HG03064 (cell line): ENCODE results near the gene IGSF21.

ENCODE experiments used
- ATAC-seq: cut with Tn5 transposase; IDR thresholded peaks from one replicate; pipeline ENCODE4 v1.9.1; 2021; ENCODE audit warnings: low read depth; ENCODE audit not compliant: unreplicated experiment

Gene IGSF21

GRCh38 chr1:18093646-18094045 is 14.0 kb upstream of the IGSF21 start:
- ATAC-seq: no peak

GRCh38 chr1:18094096-18094495 is 13.5 kb upstream of the IGSF21 start:
- ATAC-seq: no peak

- ATAC-seq: no peak
Measured at GRCh38 chr1:18097206-18097605, 10.4 kb upstream of the IGSF21 start.

GRCh38 chr1:18099026-18099425 is 8.6 kb upstream of the IGSF21 start:
- no peak for ATAC-seq

- no peak for ATAC-seq
Measured at GRCh38 chr1:18100060-18100459, 7.5 kb upstream of the IGSF21 start.

- ATAC-seq: no peak
Measured at GRCh38 chr1:18100491-18101063, 7.0 kb upstream of the IGSF21 start.

GRCh38 chr1:18101508-18101907 is 6.1 kb upstream of the IGSF21 start:
- ATAC-seq: no peak

GRCh38 chr1:18103788-18104421 is 3.7 kb upstream of the IGSF21 start:
- ATAC-seq: no peak

GRCh38 chr1:18104546-18105100 is 3.0 kb upstream of the IGSF21 start:
- no peak for ATAC-seq

- no peak for ATAC-seq
Measured at GRCh38 chr1:18105196-18105595, 2.4 kb upstream of the IGSF21 start.

GRCh38 chr1:18108299-18109057 is 880 bp downstream of the IGSF21 start:
- ATAC-seq: no peak

- no peak for ATAC-seq
Measured at GRCh38 chr1:18109058-18109755, 1.6 kb downstream of the IGSF21 start.

GRCh38 chr1:18109756-18110597 is 2.4 kb downstream of the IGSF21 start:
- ATAC-seq: no peak

GRCh38 chr1:18110598-18110939 is 3.0 kb downstream of the IGSF21 start:
- no peak for ATAC-seq

- no peak for ATAC-seq
Measured at GRCh38 chr1:18110968-18111367, 3.4 kb downstream of the IGSF21 start.

GRCh38 chr1:18111605-18112297 is 4.2 kb downstream of the IGSF21 start:
- no peak for ATAC-seq

GRCh38 chr1:18112611-18113010 is 5.0 kb downstream of the IGSF21 start:
- no peak for ATAC-seq

- no peak for ATAC-seq
Measured at GRCh38 chr1:18114726-18115410, 7.3 kb downstream of the IGSF21 start.

- ATAC-seq: no peak
Measured at GRCh38 chr1:18116777-18117176, 9.2 kb downstream of the IGSF21 start.
